H9 (cell line): ENCODE data around the gene ITPK1. TPM values are rescaled to one million over a fixed set of nuclear protein-coding genes. Genes with fewer than 3 reads are reported as not detected.

Experiments
- DNase-seq: peaks from one replicate; pipeline ENCODE4 v3.0.0-alpha.2; 2017
- H2AFZ ChIP-seq: one replicate; pipeline ENCODE4 v1.6.1; 2013; ENCODE audit warnings: mild to moderate bottlenecking, low read length, control low read depth, moderate library complexity
- H2AK5ac ChIP-seq: 2 replicates; pipeline ENCODE4 v1.6.1; 2013; ENCODE audit warnings: low read length, control low read depth, mixed read lengths; ENCODE audit not compliant: insufficient read length
- H2BK120ac ChIP-seq: one replicate; pipeline ENCODE4 v1.6.1; 2013; ENCODE audit warnings: low read depth, mild to moderate bottlenecking, low read length, control low read depth, inconsistent platforms; ENCODE audit not compliant: poor library complexity, severe bottlenecking
- H2BK12ac ChIP-seq: 2 replicates; pipeline ENCODE4 v1.6.1; 2013; ENCODE audit warnings: low read length, control low read depth, mixed read lengths, low read depth; ENCODE audit not compliant: insufficient read length
- H2BK15ac ChIP-seq: 2 replicates; pipeline ENCODE4 v1.6.1; 2013; ENCODE audit warnings: low read depth, low read length, control low read depth
- H2BK20ac ChIP-seq: one replicate; pipeline ENCODE4 v1.6.1; 2013; ENCODE audit warnings: low read depth, mild to moderate bottlenecking, low read length, control low read depth, inconsistent platforms; ENCODE audit not compliant: poor library complexity, severe bottlenecking
- H2BK5ac ChIP-seq: 2 replicates; pipeline ENCODE4 v1.6.1; 2013; ENCODE audit warnings: low read length, control low read depth, mixed read lengths; ENCODE audit not compliant: insufficient read length
- H3K14ac ChIP-seq: 2 replicates; pipeline ENCODE4 v1.6.1; 2013; ENCODE audit warnings: low read length, control low read depth; ENCODE audit not compliant: insufficient read depth
- H3K18ac ChIP-seq: 2 replicates; pipeline ENCODE4 v1.6.1; 2013; ENCODE audit warnings: low read depth, mild to moderate bottlenecking, mixed read lengths, low read length, control low read depth; ENCODE audit not compliant: insufficient read length
- H3K23ac ChIP-seq: 2 replicates; pipeline ENCODE4 v1.6.1; 2013; ENCODE audit warnings: low read length, control low read depth, mixed read lengths, low read depth; ENCODE audit not compliant: insufficient read length
- H3K23me2 ChIP-seq: 2 replicates; pipeline ENCODE4 v1.6.1; 2013; ENCODE audit warnings: low read depth, mild to moderate bottlenecking, mixed read lengths, low read length, control low read depth; ENCODE audit not compliant: insufficient read length, poor library complexity, severe bottlenecking
- H3K27ac ChIP-seq: 2 replicates; pipeline ENCODE4 v1.5.1; 2013; ENCODE audit warnings: low read length, control low read depth, mixed read lengths, low read depth; ENCODE audit not compliant: insufficient read length
- H3K27me3 ChIP-seq: 2 replicates; pipeline ENCODE4 v1.6.1; 2013; ENCODE audit warnings: low read length, control low read depth, inconsistent platforms; ENCODE audit not compliant: insufficient read depth
- H3K4ac ChIP-seq: 2 replicates; pipeline ENCODE4 v1.6.1; 2013; ENCODE audit warnings: low read depth, mild to moderate bottlenecking, control low read depth, inconsistent platforms, low read length, moderate library complexity
- H3K4me1 ChIP-seq: 2 replicates; pipeline ENCODE4 v1.6.1; 2013; ENCODE audit warnings: low read length, control low read depth, inconsistent platforms; ENCODE audit not compliant: insufficient read depth
- H3K4me2 ChIP-seq: 2 replicates; pipeline ENCODE4 v1.6.1; 2013; ENCODE audit warnings: low read length, control low read depth, mixed read lengths; ENCODE audit not compliant: insufficient read length, insufficient read depth
- H3K56ac ChIP-seq: 2 replicates; pipeline ENCODE4 v1.6.1; 2013; ENCODE audit warnings: low read depth, mild to moderate bottlenecking, mixed read lengths, low read length, control low read depth; ENCODE audit not compliant: insufficient read length
- H3K79me1 ChIP-seq: 2 replicates; pipeline ENCODE4 v1.6.1; 2013; ENCODE audit warnings: low read depth, mild to moderate bottlenecking, moderate library complexity, low read length, control low read depth, inconsistent platforms; ENCODE audit not compliant: insufficient read depth, poor library complexity, severe bottlenecking
- H3K79me2 ChIP-seq: 2 replicates; pipeline ENCODE4 v1.6.1; 2013; ENCODE audit warnings: low read length, control low read depth, inconsistent platforms; ENCODE audit not compliant: insufficient read depth
- H3K9ac ChIP-seq: 2 replicates; pipeline ENCODE4 v1.6.1; 2013; ENCODE audit warnings: low read length, control low read depth, mixed read lengths; ENCODE audit not compliant: insufficient read length; ENCODE audit errors: extremely low read depth
- H3K9me3 ChIP-seq: one replicate; pipeline ENCODE4 v1.6.1; 2013; ENCODE audit warnings: low read depth, low read length, inconsistent platforms; ENCODE audit not compliant: control insufficient read depth
- H3T11ph ChIP-seq: one replicate; pipeline ENCODE4 v1.6.1; 2013; ENCODE audit warnings: mild to moderate bottlenecking, low read length, control low read depth, inconsistent platforms
- H4K20me1 ChIP-seq: one replicate; pipeline ENCODE4 v1.6.1; 2013; ENCODE audit not compliant: control insufficient read depth, insufficient read length, insufficient read depth
- H4K5ac ChIP-seq: 2 replicates; pipeline ENCODE4 v1.6.1; 2013; ENCODE audit warnings: low read depth, mild to moderate bottlenecking, mixed read lengths, low read length, control low read depth; ENCODE audit not compliant: insufficient read length
- H4K8ac ChIP-seq: replicated peaks from 2 replicates; pipeline ENCODE4 v1.6.1; 2013; ENCODE audit warnings: low read length, control low read depth, mixed read lengths, low read depth; ENCODE audit not compliant: insufficient read length
- H4K91ac ChIP-seq: 2 replicates; pipeline ENCODE4 v1.6.1; 2013; ENCODE audit warnings: low read depth, mild to moderate bottlenecking, moderate library complexity, mixed read lengths, low read length, control low read depth; ENCODE audit not compliant: insufficient read length
- H3K27ac Mint-ChIP-seq, 3 experiments: 2 replicates in 2 of 3; 3 replicates in 1 of 3; pipeline ENCODE4 v1.8.0; 2020 to 2021; ENCODE audit warnings: mixed read lengths in 3 of 3, mild to moderate bottlenecking in 1 of 3, moderate library complexity in 1 of 3
- H3K27me3 Mint-ChIP-seq: 2 replicates; pipeline ENCODE4 v1.8.0; 2021; ENCODE audit warnings: low read depth, mild to moderate bottlenecking, moderate library complexity, mixed read lengths
- H3K36me3 Mint-ChIP-seq, 3 experiments: 2 replicates in 2 of 3; 3 replicates in 1 of 3; pipeline ENCODE4 v1.8.0; 2020 to 2021; ENCODE audit warnings: low read depth in 3 of 3, mixed read lengths in 3 of 3; ENCODE audit not compliant: insufficient read depth in 1 of 3
- H3K4me1 Mint-ChIP-seq, 2 experiments: 2 replicates each; pipeline ENCODE4 v1.8.0; 2020; ENCODE audit warnings: mixed read lengths in 2 of 2
- H3K4me3 Mint-ChIP-seq, 2 experiments: 2 replicates in 1 of 2; 3 replicates in 1 of 2; pipeline ENCODE4 v1.8.0; 2020 to 2021; ENCODE audit warnings: mild to moderate bottlenecking in 2 of 2, mixed read lengths in 2 of 2, moderate library complexity in 1 of 2
- H3K9me3 Mint-ChIP-seq, 2 experiments: 2 replicates in 1 of 2; 3 replicates in 1 of 2; pipeline ENCODE4 v1.8.0; 2020; ENCODE audit warnings: mild to moderate bottlenecking in 2 of 2, mixed read lengths in 2 of 2, moderate library complexity in 1 of 2
- CTCF ChIP-seq: fragments of 200-600 bp; sonication (generic); conservative IDR thresholded peaks from 3 replicates; pipeline ENCODE4 v1.8.0; 2021; ENCODE audit warnings: antibody characterized with exemption, mild to moderate bottlenecking
- WGBS: extraction: QIAGEN DNeasy Blood & Tissue Kit; methylation state at CpG from one replicate; pipeline ENCODE4 v1.1.7; 2013; ENCODE audit warnings: missing lambda C conversion rate, low lambda C conversion rate, mixed read lengths; ENCODE audit not compliant: insufficient read length; ENCODE audit errors: extremely low coverage; 5-methylcytosine and 5-hydroxymethylcytosine counted together
- total RNA-seq: library from RNA; stranded (reverse); gene quantifications from 2 replicates; pipeline ENCODE4 v1.2.1, GENCODE V29; 2021

The ITPK1 gene
- total RNA-seq, 1 experiment from 2014 or later, result 92.7 TPM

GRCh38 chr14:93142854-93143652 lies 27.3 kb upstream of the ITPK1 start:
- Histone ChIP-seq H3K9me3 (no peaks in the 10 kb centered on the region), H2AFZ (no peak overlapping the region), H3K23ac (no peak overlapping the region), H4K20me1 (no peaks in the 10 kb centered on the region), H3K9ac (no peak overlapping the region), H3K79me1 (no peaks in the 10 kb centered on the region), H2BK20ac (no peak overlapping the region), H2AK5ac (no peak overlapping the region), H2BK12ac (no peak overlapping the region), H3K4me1 (no peaks in the 10 kb centered on the region), H3K4me2 (no peak overlapping the region), H3K18ac (no peak overlapping the region), H4K5ac (no peak overlapping the region), H3K56ac (no peak overlapping the region), H3K23me2 (no peaks in the 10 kb centered on the region), H3K27ac (no peak overlapping the region), H3K79me2 (no peaks in the 10 kb centered on the region), H4K91ac (no peak overlapping the region), H3K27me3 (no peaks in the 10 kb centered on the region), H2BK15ac (no peak overlapping the region), H3K4ac (no peak overlapping the region), H3T11ph (no peak overlapping the region), H2BK120ac (no peak overlapping the region), H3K14ac (no peak overlapping the region), H4K8ac (no peak overlapping the region), H2BK5ac (no peak overlapping the region)
- no CpG with 5 or more reads among the region's 13 CpGs for WGBS
- Mint-ChIP-seq H3K4me3 (no peak overlapping the region), H3K4me1 (peaks cover 4 to 6% of the 10 kb centered on the region in 2 experiments), H3K27me3 (peaks cover 4% of the 10 kb centered on the region; the same call in 1 of the 2 replicates), H3K9me3 (no peaks in the 10 kb centered on the region), H3K27ac (no peak overlapping the region; a peak in 1 of 7 replicates), H3K36me3 (no peaks in the 10 kb centered on the region)
- no peak for TF ChIP-seq CTCF
- no peak for DNase-seq
